Activated CD4-positive, alpha-beta T cell treated with anti-CD3 and anti-CD28 coated beads for 4 hours (primary cell): ENCODE measurements around the gene LYPD6.

Experiments used
- DNase-seq, 2 donors: peaks; one replicate each; pipeline ENCODE4 v3.0.0-alpha.2; 2020

The LYPD6 gene

DNA sequence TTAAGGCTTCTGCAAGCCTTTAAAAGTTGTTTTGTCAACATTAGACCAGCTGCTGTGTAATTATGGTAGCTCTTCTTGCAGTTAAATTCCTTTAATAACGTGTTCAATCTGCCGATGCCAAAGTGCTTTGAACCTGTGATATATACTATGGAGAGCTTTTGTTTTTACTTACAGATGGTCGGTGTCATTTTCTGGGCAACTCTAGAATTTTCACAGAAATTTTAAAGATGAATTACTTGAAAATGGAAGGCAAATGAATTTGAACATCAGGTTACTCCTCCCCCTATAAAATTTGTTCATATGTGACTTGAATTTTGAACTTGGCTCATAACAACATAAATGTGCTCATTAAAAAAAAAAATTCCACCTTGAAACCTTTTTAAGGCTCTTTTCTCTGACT, 23.0 kb downstream of the LYPD6 start:
- DNase-seq, result no peak

DNA sequence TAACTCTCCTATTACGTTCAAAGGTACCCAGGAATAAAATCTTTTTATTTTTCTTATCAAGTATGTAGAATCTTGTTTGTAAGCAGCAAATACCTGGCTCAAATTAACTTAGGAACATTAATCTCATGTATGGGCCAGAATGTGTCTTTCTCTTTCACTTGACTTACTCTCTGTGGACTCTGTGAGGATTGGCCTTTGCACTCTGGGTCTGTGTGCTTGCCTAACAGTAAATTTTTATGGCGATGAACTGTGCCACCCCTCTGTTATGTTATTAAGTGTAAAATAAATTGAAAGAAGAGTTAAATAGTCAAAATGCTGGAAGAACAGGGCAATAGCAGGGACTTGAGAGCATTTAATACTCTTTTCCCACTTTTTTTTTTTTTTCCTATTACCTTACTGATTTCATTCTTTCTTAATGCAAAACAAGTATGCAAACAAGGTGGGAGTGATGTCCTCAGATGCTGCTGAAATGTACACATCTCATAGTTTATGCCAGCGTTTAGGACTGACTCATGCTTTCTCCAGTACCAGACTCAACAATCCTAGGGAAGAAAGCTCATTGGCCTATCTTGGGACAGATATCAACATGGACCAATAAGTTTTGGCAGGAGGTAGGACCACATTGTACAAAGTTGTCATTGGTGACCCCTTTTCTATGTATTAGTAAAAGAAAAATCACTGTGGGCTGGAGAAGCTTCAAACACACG, 25.5 kb downstream of the LYPD6 start:
- no peak for DNase-seq

DNA sequence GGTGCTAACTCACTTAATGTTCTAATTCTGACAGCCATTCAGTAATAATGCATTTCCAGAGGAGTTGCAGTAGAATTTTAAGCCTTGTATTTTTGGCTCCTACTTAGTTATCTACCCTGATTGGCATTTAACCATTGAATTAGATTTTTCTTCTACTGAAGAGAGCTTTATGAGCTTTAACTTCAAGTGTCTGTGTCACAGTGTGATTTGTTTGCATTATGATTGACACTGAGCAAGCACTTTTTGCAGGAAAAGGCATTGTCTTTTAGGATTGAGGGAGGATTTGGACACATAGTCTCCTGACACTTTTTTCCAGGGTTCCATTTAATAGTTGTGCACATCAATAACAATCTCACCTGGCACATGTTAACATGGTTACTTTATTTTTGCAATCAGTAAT, 26.7 kb downstream of the LYPD6 start:
- no peak for DNase-seq

DNA sequence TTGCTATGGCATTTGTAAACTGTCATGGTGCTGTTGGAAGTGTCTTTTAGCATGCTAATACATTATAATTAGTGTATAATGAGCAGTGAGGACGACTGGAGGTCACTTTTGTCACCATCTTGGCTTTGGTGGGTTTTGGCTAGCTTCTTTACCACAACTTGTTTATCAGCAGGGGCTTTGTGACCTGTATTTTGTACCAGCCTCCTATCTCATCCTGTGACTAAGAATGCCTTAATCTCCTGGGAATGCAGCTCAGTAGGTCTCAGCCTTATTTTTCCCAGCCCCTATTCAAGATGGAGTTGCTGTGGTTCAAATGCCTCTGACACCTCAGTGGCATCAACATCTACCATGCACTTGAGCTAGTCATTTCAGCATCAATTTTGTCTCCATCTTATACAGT, 29.7 kb downstream of the LYPD6 start:
- no peak for DNase-seq

DNA sequence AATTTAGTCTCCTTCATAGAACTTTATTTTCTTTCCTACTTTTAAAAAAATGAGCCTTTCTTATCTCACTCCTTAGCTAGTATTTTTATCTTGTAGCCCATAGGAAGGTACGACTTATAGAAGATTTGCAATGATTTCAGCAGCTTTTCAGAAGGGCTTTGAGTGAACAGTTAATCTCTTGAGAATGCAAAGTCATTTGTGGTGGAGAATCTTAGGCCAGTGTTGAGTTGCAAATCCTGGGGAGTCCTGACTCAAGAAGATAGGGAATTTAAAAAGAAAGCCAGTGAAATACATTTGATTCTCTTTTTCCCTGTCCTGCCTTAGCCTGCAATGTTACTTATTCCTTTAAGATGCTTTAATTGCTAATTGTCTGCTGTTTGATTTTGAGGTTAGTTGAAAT, 33.6 kb downstream of the LYPD6 start:
- no peak for DNase-seq

DNA sequence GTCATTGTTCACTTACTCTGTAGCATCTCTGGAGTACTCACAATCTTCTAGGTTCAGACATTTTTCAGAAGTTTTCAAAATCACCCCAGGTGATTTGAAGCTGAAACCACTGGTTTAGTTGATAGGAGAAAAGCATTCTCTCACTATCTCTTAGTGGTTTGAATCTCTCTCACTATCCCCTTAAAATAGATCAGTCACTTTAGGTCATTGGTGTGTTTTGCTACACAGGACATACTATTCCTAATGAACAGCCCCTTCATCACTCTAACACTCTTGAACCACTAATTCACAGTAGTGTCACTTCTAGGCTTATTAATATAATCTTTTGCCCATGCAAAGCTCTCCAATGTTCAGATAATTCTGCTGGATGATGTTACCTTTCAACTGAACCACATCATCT, 34.5 kb downstream of the LYPD6 start:
- no peak for DNase-seq

DNA sequence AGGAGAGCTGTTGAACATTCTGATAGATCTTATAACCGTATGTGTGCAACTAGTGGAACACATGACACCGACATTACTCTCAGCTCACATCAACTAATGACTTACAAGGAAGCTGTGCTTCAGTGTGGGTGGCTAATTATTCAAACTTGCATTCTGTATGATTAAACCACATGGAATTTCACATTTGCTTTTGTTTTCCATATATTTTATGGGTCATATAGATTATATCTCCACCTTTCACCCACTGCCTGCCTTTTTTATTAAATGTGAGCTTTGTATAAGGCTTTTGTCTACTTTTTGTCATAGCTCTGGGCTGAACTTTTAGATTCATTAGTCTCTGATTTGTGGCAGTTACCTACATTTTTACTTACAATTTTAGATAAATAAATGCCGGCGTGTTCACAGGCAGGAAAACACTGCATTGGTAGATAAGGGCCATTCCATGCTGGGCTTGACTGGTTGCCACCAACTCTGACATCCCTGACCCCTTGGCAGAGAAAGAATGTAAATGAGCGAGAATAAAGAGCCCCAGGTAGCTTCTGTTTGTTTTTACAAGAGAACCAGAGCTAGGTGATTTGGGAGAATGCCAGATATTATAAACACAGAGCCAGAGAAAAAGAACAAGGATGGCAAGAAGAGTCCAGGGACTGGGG, 35.7 kb downstream of the LYPD6 start:
- no peak for DNase-seq

DNA sequence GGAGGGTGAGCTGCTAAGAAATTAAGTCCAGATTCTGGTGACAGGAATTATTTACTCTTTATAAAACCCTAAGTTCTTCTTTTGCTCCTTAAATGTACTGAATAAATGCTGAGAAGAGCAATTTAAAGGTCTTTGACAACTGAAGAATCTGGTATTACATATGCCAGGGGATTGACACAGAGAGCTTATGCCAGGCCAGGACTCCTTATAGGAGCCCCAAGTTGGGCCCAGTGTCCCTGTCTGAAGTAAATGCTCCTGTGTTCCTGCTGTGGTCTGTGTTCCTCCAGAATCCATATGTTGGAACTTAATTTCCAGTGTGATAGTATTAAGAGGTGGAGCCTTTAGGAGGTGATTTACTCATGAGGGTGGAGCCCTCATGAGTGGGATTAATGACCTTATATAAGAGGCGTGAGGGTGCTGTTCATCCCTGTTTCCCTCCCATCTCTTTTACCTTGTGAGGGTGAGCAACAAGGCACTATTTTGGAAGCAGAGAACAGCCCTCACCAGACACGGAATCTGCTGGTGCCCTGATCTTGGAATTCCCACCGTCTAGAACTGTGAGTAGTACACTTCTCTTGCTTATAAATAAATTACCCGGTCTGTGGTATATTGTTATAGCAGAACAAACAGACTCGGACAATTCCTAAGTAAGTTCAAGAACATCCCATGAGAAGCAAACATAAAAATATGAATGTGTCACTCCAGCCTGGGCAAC, 39.8 kb downstream of the LYPD6 start:
- DNase-seq, result no peak

DNA sequence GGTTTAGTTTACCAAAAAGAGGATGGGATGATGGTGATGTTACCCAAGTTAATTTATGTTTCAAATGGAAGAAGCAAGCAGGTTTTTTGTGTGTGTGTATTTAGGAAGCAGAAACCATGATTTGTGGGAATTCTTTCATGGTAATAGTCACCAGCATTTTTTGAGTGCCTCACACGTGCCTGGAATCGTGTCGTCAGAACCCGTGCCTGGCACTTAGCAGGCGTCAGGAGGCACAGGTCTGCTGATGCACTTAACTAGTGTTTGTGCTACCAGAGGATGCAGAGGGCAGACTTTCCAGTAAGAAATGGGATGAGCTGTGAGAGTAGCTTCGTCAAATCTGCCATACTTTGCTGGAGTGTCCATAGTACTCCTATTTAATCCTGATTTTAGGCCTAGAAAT, 41.1 kb downstream of the LYPD6 start:
- no peak for DNase-seq

DNA sequence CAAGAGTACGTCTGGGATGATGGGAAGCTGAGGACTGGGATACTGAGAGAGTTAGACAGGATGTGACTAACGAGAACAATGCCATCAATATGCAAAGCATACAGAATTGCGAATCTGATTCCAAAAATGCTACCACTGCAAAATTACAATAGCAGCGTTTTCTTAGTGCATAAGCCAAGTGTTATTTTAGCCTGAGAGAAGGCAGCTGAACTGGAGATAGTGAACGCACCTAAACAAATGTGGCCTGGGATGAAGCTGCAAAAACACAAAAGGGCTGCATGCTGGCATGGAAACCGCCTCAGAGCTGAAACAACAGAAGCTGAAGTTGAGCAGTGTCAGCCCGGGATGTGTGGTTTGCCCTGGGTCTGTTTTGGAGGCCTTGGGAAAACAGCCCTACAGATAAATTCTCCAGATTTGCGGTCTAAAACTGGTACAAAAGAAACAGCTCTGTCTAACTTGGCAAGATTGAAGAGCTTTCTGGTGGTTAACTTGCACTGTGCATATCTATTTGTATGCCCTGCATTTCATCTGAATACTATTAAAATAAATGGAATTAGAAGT, 45.5 kb downstream of the LYPD6 start:
- no peak for DNase-seq

DNA sequence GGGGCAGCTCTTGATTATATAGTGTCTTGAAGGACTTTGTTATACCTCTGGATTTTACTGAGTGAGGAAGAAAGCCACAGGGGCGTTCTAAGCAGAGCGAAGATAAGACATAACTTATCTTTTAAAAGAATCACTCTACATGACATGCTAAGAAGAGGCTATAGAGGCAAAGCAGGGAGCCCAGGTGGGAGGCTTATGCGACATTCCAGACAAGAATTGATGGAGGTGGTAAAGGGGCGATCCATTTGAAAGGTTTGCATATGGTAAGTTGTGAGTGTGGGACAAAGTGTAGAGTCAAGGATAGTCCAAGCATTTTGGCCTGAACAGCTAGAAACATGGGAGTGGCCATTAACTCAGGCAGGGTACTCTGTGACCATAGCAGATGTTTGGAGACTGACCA, 49.8 kb downstream of the LYPD6 start:
- no peak for DNase-seq

DNA sequence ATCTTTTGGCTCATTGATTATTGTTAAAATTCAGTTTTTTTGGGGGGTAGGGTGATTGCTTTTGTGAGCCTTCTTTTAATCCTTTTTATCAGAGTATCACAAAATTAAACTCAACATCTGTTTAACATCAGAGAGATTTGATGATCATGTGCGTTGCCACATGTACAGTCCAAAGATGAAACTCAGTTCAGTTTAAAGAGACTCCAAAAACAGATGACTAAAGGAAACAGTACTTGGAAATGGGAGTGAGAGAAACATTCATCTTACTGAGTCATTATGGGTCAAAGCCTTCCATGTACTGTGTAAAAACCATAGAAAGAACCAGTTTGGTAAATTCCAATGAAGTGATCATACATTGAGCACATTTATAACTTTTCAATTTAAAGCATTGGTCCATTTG, 53.0 kb downstream of the LYPD6 start:
- no peak for DNase-seq

DNA sequence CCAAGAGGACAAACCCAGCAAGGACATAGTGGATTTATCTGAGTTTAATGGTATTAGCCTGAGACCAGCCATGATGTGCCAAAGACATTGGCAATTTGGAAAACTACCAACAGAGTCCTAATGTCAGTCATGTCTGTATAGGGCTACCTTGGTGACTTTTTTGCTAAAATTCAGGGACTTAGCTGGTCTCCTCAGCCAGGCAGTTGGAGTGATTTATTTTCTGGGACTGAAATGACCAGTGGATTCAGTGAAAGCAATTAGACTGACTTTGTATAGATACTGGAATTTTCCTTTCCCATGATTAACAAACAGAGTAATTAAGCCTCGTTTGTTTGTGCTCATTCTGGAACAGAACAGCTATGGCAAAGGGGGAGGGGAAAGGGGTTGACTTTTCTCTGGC, 55.0 kb downstream of the LYPD6 start:
- DNase-seq, result no peak

DNA sequence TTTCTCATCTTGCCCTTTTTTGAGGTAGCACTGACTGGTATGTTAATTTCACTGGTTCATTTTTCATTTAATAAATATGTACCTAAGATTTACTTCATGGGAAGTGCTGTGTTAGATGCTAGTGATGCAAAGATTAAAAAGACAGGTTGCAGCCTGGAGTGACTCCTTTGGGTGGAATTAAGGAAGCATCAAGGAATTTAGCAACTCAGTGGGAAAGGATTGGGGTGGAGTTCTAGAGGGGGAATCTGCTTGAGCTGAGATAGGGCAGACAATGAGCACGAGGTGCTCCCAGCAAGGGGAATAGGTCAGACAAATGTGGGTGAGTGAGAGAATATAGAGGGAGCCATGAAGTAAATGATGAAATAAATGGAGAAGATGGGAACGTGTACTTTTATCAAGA, 57.0 kb downstream of the LYPD6 start:
- DNase-seq, result no peak

DNA sequence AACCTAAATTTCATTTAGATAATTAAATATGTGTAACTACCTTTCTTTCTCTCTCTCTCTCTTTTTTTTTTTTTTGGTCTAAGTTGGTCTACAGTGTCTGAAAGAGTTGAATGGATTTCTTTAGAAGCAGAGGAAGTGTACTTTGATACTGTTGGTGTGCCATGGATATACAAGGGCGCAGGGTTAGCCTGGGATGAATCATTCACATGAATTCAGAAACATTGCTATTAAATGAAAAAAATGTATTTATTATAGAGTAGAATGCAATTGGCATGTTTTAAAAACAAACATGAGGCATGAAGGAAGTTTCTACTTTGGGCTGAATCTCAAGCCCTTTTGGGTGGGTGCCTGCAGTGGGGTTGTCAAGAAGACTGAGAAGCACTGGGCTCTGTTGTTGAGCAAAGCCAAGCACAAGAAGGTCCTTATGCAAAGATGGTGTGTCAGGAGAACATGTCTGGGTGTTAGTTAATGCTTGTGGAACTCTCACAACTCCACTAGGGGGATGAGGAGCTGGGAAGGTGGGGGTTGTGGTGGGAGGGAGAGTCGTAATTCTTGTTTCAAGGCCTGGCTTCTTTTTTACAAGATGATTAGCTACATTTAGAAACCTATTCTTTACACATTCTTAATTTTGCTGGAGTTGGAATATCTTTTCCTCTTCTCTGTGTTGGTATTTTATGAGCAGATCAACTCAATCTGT, 57.9 kb downstream of the LYPD6 start:
- DNase-seq, result no peak

DNA sequence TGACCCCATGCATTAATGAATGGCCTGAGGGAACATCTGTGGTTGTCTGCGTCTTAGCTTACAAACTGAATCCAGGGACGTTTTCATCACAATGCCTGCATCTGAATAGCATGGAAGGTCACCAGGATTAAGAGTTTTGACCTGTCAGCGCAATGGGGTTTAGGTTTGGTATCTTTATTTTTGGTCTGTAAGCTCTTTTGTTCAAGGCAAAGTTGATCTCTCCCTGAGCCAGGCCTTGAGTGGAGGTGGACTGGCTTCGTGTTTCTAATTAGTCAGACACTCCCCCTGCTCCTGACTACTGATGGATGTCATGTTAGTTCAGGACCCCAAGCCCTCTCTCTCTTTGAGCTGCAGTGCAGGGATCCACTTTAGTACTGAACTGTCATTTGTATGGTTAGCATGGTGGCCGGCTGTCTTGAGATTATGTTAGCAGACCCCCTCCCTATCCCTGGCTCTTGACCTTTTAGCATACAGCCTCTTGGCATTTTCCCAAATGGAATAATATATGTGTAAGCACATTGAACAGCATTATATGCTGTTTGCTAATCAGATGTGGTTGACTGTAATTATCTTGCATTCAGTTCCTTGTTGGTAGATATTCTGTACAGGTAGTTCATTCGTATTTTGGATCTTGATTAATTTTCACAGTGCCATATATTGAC, 59.2 kb downstream of the LYPD6 start:
- DNase-seq, result no peak

DNA sequence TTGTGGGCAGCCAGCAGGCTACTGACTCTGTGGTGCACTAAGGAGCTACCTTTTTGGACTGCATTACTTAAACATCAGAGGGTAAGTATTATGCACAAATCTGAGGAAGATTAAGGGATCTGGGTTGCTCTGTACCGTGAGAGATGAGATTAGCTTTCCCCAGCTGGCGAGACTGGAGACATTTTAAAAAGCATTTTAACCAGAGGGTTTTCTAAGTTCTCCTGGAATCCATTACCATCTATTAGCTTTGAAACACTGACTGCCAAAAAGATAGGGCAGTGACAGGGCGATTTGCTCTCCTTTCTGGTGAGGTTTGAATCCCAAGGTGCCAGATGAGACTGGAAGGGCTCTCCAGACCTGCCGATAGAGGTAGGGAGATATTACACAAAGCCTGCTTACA, 63.2 kb downstream of the LYPD6 start:
- no peak for DNase-seq

DNA sequence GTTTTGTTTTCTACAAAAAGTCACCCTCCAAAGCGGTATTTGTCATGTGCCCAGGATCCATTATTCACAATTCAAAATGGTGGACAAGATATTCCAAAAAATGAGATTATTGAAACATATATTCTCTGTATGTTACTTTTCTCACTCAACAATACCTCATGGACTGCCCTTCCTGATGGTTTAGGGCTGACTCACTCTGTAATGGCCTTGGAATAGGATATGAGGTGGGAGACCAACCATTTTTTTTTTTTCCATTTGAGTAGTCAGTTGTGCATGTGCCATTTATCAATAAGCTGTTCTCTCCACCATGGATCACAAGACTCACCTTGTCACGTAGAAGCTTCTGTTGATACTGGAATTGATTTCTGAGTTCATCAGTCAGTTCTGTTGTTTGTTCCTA, 64.5 kb downstream of the LYPD6 start:
- no peak for DNase-seq

DNA sequence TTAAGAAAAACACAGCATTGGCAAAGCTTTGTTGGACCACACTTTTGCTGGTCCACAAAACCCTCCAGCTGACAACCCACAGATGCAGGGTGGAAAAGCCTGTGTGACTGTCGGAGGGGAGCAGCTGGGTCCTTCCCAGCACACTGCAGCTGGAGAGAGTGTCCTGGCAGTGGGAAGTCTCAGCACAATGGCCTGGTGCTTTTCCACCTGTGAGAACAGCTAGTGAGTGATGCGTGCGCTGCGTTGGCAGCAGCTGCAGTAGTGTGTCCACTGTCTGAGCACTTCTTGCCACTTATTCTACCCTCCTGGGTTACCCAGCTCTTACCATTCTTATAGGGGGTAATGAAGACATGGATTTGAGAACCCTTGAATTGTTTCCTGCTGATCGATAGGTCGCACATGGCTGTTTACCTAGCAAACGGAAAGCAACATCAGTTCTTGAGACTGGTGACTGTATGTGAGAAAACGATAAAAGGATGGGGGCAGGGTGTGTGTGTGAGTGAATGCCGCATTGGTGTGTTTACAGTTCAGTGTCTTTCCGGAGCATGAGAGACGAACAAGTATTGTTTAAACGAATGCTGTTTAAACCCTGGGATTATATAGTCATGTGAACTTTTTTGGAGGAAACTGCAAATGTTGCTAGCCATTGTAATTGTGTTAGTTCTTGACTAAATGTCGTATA, 69.7 kb downstream of the LYPD6 start:
- DNase-seq, result no peak

DNA sequence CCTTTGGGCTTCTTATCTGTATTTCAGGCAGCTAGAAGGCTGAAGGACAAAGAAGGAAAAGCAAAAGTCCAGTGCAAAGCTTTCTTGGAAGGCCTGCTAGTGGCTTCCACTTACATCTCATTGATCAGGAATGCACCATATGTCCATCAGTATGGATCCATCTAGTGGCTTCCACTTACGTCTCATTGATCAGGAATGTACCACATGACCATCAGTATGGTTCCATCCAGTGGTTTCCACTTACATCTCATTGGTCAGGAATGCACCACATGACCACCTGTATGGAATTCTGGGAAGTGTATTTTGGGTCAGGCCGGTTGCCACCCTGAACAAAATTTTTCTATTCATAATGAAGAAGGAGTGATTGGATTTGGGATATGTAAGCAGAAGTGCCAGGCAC, 70.6 kb downstream of the LYPD6 start:
- DNase-seq, result no peak

DNA sequence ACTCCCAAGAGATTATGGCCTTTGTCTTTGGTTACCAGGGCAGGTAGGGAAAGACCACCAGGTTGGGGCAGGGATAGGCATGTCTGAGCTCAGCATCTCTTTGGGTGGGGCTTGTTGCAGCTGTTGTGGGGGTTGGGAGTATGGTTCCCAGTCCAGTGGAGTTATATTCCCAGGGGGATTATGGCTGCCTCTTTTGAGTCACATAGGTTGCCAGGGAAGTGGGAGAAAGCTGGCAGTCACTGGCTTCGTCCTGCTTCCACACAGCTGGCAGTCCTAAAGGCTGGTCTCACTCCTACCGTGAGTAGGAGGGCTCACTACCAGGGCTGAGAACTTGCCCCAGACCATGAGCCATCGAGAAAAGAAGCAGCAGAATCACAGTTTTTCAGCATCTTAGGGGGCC, 79.1 kb downstream of the LYPD6 start:
- DNase-seq, result no peak
